AG04449 (cell line): ENCODE data around the gene DPYSL5.
A peak's percentile ranks its signal among the peaks of the same experiment; 100 is the strongest.

ENCODE experiments used
- CTCF ChIA-PET: fragments of 350-600 bp; formaldehyde crosslinking; extraction: SDS; loops from one replicate; lab custom pipeline; 2021; ENCODE audit warnings: antibody characterized with exemption; lab: Yijun Ruan, JAX
- POLR2A ChIA-PET: fragments of 400-600, 350-600 bp; formaldehyde crosslinking; extraction: SDS; loops from one replicate; lab custom pipeline; 2020; ENCODE audit warnings: antibody characterized with exemption, inconsistent platforms; lab: Yijun Ruan, JAX
- DNase-seq: peaks from one replicate; pipeline ENCODE4 v3.0.0-alpha.2; 2010; ENCODE audit warnings: low read depth, low spot score
- H3K4me3 ChIP-seq: 2 replicates; pipeline ENCODE4 v1.5.1; 2011; ENCODE audit warnings: low read depth, mild to moderate bottlenecking, control low read depth, low read length
- TF ChIP-seq, protein P1 (sequence below): IDR thresholded peaks from one replicate; pipeline ENCODE4 v1.5.1; 2011; ENCODE audit warnings: mild to moderate bottlenecking, moderate library complexity, low read length, control low read depth, inconsistent platforms; ENCODE audit not compliant: insufficient read depth; ENCODE audit errors: missing control alignments

Gene DPYSL5

GRCh38 chr2:26940001-26940400, 92.1 kb downstream of the DPYSL5 start:
- ChIA-PET CTCF (interaction anchor here (1.0 to 14.4 kb wide), 5 partner anchors 13 to 130 kb away, joined by 3 to 309 read pairs (median 10); partner anchors contain the start of gene DPYSL5), POLR2A (no interaction called here)
- H3K4me3 ChIP-seq = no peak overlapping the region
- TF ChIP-seq, protein P1, sequence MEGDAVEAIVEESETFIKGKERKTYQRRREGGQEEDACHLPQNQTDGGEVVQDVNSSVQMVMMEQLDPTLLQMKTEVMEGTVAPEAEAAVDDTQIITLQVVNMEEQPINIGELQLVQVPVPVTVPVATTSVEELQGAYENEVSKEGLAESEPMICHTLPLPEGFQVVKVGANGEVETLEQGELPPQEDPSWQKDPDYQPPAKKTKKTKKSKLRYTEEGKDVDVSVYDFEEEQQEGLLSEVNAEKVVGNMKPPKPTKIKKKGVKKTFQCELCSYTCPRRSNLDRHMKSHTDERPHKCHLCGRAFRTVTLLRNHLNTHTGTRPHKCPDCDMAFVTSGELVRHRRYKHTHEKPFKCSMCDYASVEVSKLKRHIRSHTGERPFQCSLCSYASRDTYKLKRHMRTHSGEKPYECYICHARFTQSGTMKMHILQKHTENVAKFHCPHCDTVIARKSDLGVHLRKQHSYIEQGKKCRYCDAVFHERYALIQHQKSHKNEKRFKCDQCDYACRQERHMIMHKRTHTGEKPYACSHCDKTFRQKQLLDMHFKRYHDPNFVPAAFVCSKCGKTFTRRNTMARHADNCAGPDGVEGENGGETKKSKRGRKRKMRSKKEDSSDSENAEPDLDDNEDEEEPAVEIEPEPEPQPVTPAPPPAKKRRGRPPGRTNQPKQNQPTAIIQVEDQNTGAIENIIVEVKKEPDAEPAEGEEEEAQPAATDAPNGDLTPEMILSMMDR = no peak
- no peak for DNase-seq

- ChIA-PET POLR2A (no interaction called here), CTCF (interaction anchor here (0.7 to 14.4 kb wide), 12 partner anchors 12 to 128 kb away, joined by 3 to 309 read pairs (median 6); partner anchors contain the start of genes DPYSL5 and MAPRE3)
- TF ChIP-seq, protein P1 = no peak
- no peak overlapping the region for H3K4me3 ChIP-seq
- no peak for DNase-seq
Measured at GRCh38 chr2:26941486-26941885, 93.6 kb downstream of the DPYSL5 start.

DNA sequence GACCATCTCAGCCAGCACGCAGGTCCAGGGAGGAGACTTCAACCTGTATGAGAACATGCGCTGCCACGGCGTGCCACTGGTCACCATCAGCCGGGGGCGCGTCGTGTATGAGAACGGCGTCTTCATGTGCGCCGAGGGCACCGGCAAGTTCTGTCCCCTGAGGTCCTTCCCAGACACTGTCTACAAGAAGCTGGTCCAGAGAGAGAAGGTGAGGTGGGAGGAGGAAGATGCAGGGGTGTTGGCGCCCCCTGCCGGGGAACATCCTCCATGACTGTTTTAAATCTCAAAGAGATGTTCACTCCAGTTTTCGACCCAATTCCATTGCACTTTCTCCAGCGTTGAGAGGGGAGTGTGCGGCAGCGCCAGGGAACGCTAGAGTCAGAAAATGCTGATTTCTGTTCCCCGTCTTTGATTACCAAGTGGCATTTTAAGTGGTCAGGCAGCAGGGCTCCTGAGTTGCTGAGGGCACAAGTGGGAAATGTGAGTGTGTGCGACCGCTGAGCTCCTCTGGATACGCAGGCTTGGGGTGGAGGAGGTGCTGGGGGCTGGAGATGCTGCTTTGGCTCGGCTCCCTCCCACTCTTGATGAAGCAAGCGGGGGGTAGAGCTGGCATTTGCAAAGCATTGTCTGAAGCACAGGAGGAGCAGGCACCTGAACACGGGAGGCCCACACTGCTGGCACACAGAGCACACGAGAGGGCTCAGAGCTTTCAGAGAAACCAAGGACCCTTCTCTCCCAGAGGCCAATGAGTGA, 94.8 kb downstream of the DPYSL5 start:
- no peak for DNase-seq
- TF ChIP-seq, protein P1 = peak; percentile 77
- H3K4me3 ChIP-seq = no peak overlapping the region
- ChIA-PET CTCF (interaction anchor here (0.7 to 14.4 kb wide), 30 partner anchors 8 to 196 kb away, joined by 3 to 309 read pairs (median 4); partner anchors contain the start of genes DPYSL5 and MAPRE3), POLR2A (no interaction called here)

DNA sequence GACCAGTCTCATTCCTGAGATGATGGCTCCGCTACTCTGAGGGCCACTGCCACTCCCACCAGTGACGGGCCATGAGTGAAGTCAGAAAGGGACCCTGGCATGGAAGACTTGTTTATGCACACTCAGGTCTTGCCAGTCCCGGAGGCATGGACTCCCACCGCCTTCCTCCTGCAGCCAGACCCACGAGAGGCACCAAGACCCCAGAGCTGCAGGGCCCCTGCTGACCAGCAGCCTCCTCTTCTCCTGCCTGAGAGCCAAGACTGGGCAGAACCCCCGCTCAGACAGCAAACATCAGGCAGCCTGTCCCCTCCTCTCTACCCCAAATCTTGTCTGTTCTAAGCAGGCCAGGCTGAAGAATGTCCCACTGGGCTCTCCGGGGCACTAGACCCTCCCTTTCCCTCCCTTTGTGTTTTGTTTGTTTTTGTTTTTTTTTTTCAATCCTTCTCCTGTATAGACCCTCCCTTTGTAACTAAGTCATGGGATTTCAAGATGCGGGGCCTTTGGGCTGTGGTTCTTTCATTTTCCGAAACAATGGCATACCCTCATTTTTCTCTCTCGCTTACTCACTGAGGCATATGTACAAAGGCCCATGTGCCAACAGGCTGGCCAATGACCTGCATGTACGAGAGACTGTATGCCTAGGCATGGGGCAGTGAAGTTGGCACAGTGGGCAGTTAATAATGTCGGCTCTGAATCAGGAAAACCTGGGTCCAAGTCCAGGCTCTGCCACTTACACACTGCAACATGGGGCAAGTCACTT, 98.2 kb downstream of the DPYSL5 start:
- no peak for DNase-seq
- TF ChIP-seq, protein P1 = no peak
- no peak overlapping the region for H3K4me3 ChIP-seq
- ChIA-PET CTCF (interaction anchor here (1.6 to 14.4 kb wide), 2 partner anchors 98 to 100 kb away, joined by 6 to 309 read pairs; partner anchors contain the start of gene DPYSL5), POLR2A (no interaction called here)

GRCh38 chr2:26946841-26947784, 99.2 kb downstream of the DPYSL5 start:
- DNase-seq = no peak
- H3K4me3 ChIP-seq = no peak overlapping the region
- TF ChIP-seq, protein P1 = no peak
- ChIA-PET CTCF (interaction anchor here (0.8 to 1.6 kb wide), 2 partner anchors 71 to 101 kb away, joined by 4 to 6 read pairs; no protein-coding TSS in a partner anchor), POLR2A (no interaction called here)
